Breast epithelium (tissue), 4 donors: ENCODE data around the gene C2orf15. TPM values are rescaled to one million over a fixed set of nuclear protein-coding genes. Genes with fewer than 3 reads are reported as not detected.
A peak's percentile ranks its signal among the peaks of the same experiment; 100 is the strongest.

Source experiments
- DNase-seq, 2 donors: peaks; one replicate each; pipeline ENCODE4 v3.0.0-alpha.2; 2019; ENCODE audit warnings: low spot score in 2 of 2
- H3K27ac ChIP-seq, 2 donors: fragments of 200-600 bp; sonication (generic) in 1 of 2; one replicate each; pipeline ENCODE4 v1.5.1; 2016 to 2019; ENCODE audit warnings: mild to moderate bottlenecking in 1 of 2
- H3K27me3 ChIP-seq, 2 donors: fragments of 200-600 bp; sonication (generic) in 1 of 2; one replicate each; pipeline versions ENCODE4 v1.5.1 to v1.6.0; 2017 to 2019; ENCODE audit warnings: control low read depth in 1 of 2, mild to moderate bottlenecking in 1 of 2
- H3K36me3 ChIP-seq: fragments of 200-600 bp; one replicate; pipeline ENCODE4 v1.5.1; 2019
- H3K4me1 ChIP-seq, 2 donors: fragments of 200-600 bp; sonication (generic); one replicate each; pipeline ENCODE4 v1.5.1; 2016 to 2019; ENCODE audit warnings: control low read depth in 1 of 2
- H3K4me3 ChIP-seq, 3 donors: fragments of 200-600 bp; sonication (generic); 1 replicate in 2 of 3; 2 replicates in 1 of 3; pipeline ENCODE4 v1.5.1; 2016 to 2019; ENCODE audit warnings: mild to moderate bottlenecking in 3 of 3, moderate library complexity in 2 of 3
- H3K9me3 ChIP-seq, 2 donors: fragments of 200-600 bp; sonication (generic) in 1 of 2; one replicate each; pipeline ENCODE4 v1.5.1; 2016 to 2019; ENCODE audit warnings: control low read depth in 1 of 2
- POLR2A ChIP-seq: fragments of 450-650 bp; IDR thresholded peaks from one replicate; pipeline ENCODE4 v1.6.1; 2016; ENCODE audit warnings: antibody characterized with exemption, mild to moderate bottlenecking, moderate library complexity
- POLR2AphosphoS5 ChIP-seq, 3 donors: sonication (generic); formaldehyde crosslinking; IDR thresholded peaks; one replicate each; pipeline ENCODE4 v1.6.1; 2017; ENCODE audit warnings: antibody characterized with exemption in 3 of 3
- intact Hi-C: fragments of 100-400 bp; cut with DNase I; formaldehyde crosslinking; loops from one replicate; pipeline ENCODE4 v1.15.1; 2023; ENCODE audit warnings: low total_unique reads
- total RNA-seq, 3 donors: library from RNA; depleted of rRNA; stranded (reverse); fragments of >200 nt; gene quantifications; one replicate each; pipeline ENCODE4 v1.1.0, GENCODE V29; 2016
- TF ChIP-seq, protein P1 (sequence below), 3 donors: fragments of 450-650 bp; IDR thresholded peaks; one replicate each; pipeline ENCODE4 v1.5.1; 2016 to 2017; ENCODE audit warnings: antibody characterized with exemption in 3 of 3, mild to moderate bottlenecking in 3 of 3, moderate library complexity in 3 of 3

The C2orf15 gene, protein sequence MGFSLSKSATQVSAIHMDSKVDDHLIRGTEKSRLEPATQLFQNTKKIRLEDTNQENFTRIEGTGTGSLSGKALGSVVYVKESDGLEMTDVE
- 1 to 10 TPM; 1.6 to 4.8 (median 2.6) TPM for total RNA-seq

DNA sequence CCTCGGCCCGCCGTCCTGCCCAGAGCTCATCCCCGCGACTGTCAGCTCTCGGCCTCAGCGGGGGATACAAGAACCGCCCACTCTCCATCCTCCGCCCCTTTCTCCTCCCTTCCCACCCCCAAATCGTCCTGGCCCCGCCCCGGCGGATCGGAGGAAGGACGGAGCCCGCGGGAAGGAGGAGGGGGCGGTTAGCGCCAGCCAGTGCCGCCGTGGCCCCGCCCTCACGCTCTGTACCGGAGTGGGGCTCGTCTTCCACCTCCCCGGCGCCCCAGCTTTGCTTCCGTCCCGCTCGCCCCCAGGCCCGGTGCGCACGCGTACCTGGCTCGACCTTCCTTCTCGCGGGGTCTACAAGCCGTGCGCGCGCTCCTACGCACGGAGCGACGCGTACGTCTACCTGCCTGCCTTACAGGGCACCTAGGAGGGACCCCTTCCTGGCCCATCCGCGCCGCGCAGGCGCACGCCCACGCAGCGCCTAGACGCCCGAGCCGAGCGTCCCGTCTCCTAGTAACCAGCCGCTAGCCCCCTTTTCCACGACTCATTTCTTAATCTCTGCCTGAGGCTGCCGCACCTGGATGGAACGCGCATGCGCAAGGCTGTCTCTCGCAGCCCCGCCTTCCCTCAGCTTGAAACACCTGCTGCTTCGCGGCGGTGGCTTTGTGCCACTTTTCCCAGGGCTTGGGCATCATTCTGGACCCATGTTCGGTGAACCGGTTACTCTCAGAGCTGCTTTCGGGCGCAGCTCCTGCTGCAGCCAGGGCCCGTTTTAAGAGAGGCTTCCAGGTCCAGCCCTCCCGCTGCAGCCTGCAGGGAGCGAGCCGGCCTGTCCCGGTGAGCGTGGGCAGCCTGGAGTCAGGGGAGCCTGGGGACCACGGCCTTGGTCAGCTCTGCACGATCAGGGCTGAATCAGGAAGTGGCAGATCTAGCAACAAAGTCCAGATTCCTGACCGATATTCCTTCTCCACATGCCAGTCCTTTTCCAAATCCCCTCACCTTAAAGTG, at the start of gene C2orf15:
Gene C2orf15 (plus strand): TSS at position 598 of the 999 bp plus-strand sequence. CDS start 8,852 bp downstream, outside the sequence.
- Histone ChIP-seq H3K9me3 (no peaks in the 10 kb centered on the region), H3K36me3 (no peaks in the 10 kb centered on the region), H3K4me3 (peak within 1 kb of the TSS; percentile 83 to 96 (median 95)), H3K4me1 (peaks cover 0 to 6% of the 10 kb centered on the region in 2 donors), H3K27me3 (no peaks in the 10 kb centered on the region), H3K27ac (peak within 1 kb of the TSS; percentile 95 to 96)
- intact Hi-C loops = loop anchor here (10.0 kb wide), 1 partner anchor 1423 kb away; the partner anchor contains the start of gene PDCL3
- TF ChIP-seq POLR2AphosphoS5 (IDR thresholded peaks at IDR 0.05) (peak in 2 of 3 donors; percentile 8 to 64), POLR2A (peak; percentile 56)
- TF ChIP-seq, protein P1, sequence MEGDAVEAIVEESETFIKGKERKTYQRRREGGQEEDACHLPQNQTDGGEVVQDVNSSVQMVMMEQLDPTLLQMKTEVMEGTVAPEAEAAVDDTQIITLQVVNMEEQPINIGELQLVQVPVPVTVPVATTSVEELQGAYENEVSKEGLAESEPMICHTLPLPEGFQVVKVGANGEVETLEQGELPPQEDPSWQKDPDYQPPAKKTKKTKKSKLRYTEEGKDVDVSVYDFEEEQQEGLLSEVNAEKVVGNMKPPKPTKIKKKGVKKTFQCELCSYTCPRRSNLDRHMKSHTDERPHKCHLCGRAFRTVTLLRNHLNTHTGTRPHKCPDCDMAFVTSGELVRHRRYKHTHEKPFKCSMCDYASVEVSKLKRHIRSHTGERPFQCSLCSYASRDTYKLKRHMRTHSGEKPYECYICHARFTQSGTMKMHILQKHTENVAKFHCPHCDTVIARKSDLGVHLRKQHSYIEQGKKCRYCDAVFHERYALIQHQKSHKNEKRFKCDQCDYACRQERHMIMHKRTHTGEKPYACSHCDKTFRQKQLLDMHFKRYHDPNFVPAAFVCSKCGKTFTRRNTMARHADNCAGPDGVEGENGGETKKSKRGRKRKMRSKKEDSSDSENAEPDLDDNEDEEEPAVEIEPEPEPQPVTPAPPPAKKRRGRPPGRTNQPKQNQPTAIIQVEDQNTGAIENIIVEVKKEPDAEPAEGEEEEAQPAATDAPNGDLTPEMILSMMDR (IDR thresholded peaks at IDR 0.05) = no peak
- peak; percentile 94 to 95 for DNase-seq

DNA sequence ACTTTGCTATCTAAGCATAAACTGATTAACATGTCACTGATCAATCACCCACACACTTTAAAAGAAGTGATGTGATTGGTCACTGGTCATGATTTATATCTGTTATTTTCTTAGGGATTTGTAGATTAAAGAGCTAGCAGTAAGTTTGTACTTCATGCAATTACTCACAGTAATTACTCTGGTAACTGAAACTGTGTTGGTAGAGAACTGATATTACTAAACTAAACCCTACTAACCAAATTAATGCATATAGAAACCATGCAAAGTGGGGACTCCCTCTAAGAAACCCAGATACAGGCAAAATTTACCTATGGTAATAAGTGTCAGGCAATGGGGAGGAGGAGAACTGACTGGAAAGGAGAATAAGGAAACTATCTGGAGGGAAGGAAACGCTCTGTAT, 44.8 kb upstream of the C2orf15 start:
- Histone ChIP-seq H3K27me3 (no peaks in the 10 kb centered on the region), H3K27ac (no peak overlapping the region), H3K4me1 (no peaks in the 10 kb centered on the region), H3K9me3 (peaks cover 0 to 11% of the 10 kb centered on the region in 2 donors), H3K4me3 (no peak overlapping the region), H3K36me3 (no peaks in the 10 kb centered on the region)
- DNase-seq = no peak
- intact Hi-C loops = no loop called here
- TF ChIP-seq POLR2AphosphoS5 (IDR thresholded peaks at IDR 0.05) (no peak), POLR2A (no peak)
- TF ChIP-seq, protein P1 (IDR thresholded peaks at IDR 0.05) = no peak

DNA sequence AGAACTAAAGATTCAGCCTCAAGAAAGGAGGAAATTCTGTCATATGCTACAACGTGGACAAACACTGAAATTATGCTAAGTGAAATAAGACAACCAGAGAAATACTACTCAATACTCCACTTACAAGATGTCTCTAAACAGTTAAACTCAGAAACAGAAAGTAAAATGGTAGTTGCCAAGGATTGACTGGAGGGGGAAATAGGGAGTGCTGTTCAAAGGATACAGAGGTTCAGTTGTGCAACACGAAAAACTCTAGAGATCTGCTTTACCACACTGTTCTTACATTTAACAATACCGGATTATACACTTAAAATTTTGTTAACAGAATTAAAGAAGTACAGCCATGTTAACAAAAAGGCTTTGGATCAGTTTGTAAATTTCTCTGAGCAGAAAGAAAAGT, 39.8 kb upstream of the C2orf15 start:
- no peaks in the 10 kb centered on the region for H3K9me3 ChIP-seq
- TF ChIP-seq POLR2AphosphoS5 (IDR thresholded peaks at IDR 0.05) = no peak
- TF ChIP-seq POLR2A = no peak
- TF ChIP-seq, protein P1 (IDR thresholded peaks at IDR 0.05) = no peak
- no peak overlapping the region for H3K27ac ChIP-seq
- no peaks in the 10 kb centered on the region for H3K27me3 ChIP-seq
- intact Hi-C loops = no loop called here
- DNase-seq = no peak
- H3K4me1 ChIP-seq = no peaks in the 10 kb centered on the region
- no peaks in the 10 kb centered on the region for H3K36me3 ChIP-seq
- no peak overlapping the region for H3K4me3 ChIP-seq

DNA sequence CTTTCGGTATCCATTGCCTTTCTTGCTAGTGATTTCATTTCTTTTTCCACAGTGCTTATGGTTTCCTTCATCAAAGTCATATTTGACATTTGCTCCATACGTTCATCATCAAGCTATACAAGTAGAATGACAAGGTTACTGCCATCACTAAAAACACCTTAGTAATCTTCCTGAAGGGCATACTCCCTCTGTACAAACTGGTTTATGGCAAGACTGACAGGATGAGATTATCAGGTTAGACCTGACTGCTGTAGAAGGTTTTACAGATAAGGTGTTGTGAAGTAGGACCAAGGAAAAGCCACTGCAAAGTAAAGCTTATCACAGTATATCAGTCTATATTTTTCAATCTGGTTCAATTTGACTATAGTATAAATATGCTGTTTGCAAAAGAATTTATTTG, 37.5 kb upstream of the C2orf15 start:
- TF ChIP-seq, protein P1 (IDR thresholded peaks at IDR 0.05) = no peak
- TF ChIP-seq POLR2AphosphoS5 (IDR thresholded peaks at IDR 0.05) = no peak
- TF ChIP-seq POLR2A = no peak
- H3K4me1 ChIP-seq = no peaks in the 10 kb centered on the region
- no peak overlapping the region for H3K27ac ChIP-seq
- intact Hi-C loops = no loop called here
- no peaks in the 10 kb centered on the region for H3K27me3 ChIP-seq
- no peak overlapping the region for H3K4me3 ChIP-seq
- H3K36me3 ChIP-seq = no peaks in the 10 kb centered on the region
- no peaks in the 10 kb centered on the region for H3K9me3 ChIP-seq
- DNase-seq = no peak

DNA sequence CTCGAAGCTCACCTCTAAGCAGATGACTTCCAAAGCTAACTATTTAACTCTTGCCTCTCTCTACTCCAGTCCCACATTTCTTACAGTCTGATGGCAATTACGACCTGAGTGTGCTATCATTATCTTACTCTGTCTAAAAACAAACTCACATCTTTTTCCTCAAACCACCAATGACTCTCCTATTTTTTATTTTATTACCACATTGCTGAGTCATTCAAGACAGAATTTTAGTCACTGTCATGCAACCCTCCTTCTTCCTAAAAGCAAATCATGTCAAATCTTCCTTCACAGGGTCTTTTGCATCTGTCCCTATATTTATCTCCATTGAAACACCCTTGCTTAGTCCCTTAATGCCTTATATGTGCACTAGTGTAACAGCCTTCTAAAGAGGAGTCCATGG, 34.6 kb upstream of the C2orf15 start:
- H3K36me3 ChIP-seq = no peaks in the 10 kb centered on the region
- no peak overlapping the region for H3K4me3 ChIP-seq
- no peaks in the 10 kb centered on the region for H3K27me3 ChIP-seq
- H3K27ac ChIP-seq = no peak overlapping the region
- H3K4me1 ChIP-seq = no peaks in the 10 kb centered on the region
- intact Hi-C loops = no loop called here
- TF ChIP-seq POLR2AphosphoS5 (IDR thresholded peaks at IDR 0.05) = no peak
- TF ChIP-seq, protein P1 (IDR thresholded peaks at IDR 0.05) = no peak
- TF ChIP-seq POLR2A = no peak
- no peak for DNase-seq
- no peaks in the 10 kb centered on the region for H3K9me3 ChIP-seq
